Naive thymus-derived CD4-positive, alpha-beta T cell (primary cell): ENCODE measurements around the gene TMEM191C. TPM values are rescaled to one million over a fixed set of nuclear protein-coding genes. Genes with fewer than 3 reads are reported as not detected.
"Not testable (repeated sequence)": the region's sequence is repeated elsewhere in the genome, so short reads cannot be mapped to it uniquely, and the experiment has no call there.

Experiments used
- ATAC-seq: fragments of 150-1000 bp; cut with Tn5 transposase; 2 replicates; pipeline ENCODE4 v1.10.0; 2021; ENCODE audit warnings: mild to moderate bottlenecking, moderate library complexity
- CTCF ChIA-PET: fragments of 350-600 bp; sonication (Branson Sonifier 250); formaldehyde crosslinking; loops from one replicate; lab custom pipeline; 2021; ENCODE audit warnings: antibody characterized with exemption; lab: Charles Lee
- POLR2A ChIA-PET: fragments of 350-600 bp; sonication (Branson Sonifier 250); formaldehyde crosslinking; loops from one replicate; lab custom pipeline; 2021; ENCODE audit warnings: antibody characterized with exemption, inconsistent platforms; lab: Charles Lee
- DNase-seq, 9 donors: peaks; one replicate each; pipeline versions ENCODE4 v3.0.0 to v3.0.0-alpha.2; 2020 to 2022; ENCODE audit warnings: mixed read lengths in 1 of 9
- H3K27ac ChIP-seq: one replicate; pipeline ENCODE4 v1.7.0; 2013; ENCODE audit warnings: mild to moderate bottlenecking, low read depth, low read length, moderate library complexity
- H3K27me3 ChIP-seq, 2 donors: one replicate each; pipeline ENCODE4 v1.7.0; 2013; ENCODE audit warnings: low read length in 2 of 2, mild to moderate bottlenecking in 2 of 2, moderate library complexity in 2 of 2; ENCODE audit not compliant: control insufficient read depth in 2 of 2, insufficient read depth in 2 of 2
- H3K36me3 ChIP-seq, 3 experiments: 1 replicate in 2 of 3; 2 replicates in 1 of 3; pipeline ENCODE4 v1.7.0; 2013; ENCODE audit warnings: low read length in 3 of 3, mild to moderate bottlenecking in 3 of 3, moderate library complexity in 1 of 3; ENCODE audit not compliant: insufficient read depth in 3 of 3, control insufficient read depth in 2 of 3
- H3K4me1 ChIP-seq, 2 donors: one replicate each; pipeline ENCODE4 v1.7.0; 2013; ENCODE audit warnings: low read length in 2 of 2, mild to moderate bottlenecking in 2 of 2, moderate library complexity in 1 of 2; ENCODE audit not compliant: control insufficient read depth in 2 of 2, insufficient read depth in 2 of 2
- H3K4me3 ChIP-seq: 2 replicates; pipeline ENCODE4 v1.7.0; 2013; ENCODE audit warnings: mild to moderate bottlenecking, low read length
- H3K9me3 ChIP-seq, 3 experiments: 1 replicate in 2 of 3; 2 replicates in 1 of 3; pipeline ENCODE4 v1.7.0; 2013; ENCODE audit warnings: low read length in 3 of 3; ENCODE audit not compliant: control insufficient read depth in 2 of 3
- H3K27ac Mint-ChIP-seq, 9 donors: one replicate each; pipeline ENCODE4 v1.8.0; 2020 to 2022; ENCODE audit warnings: mixed read lengths in 9 of 9, mild to moderate bottlenecking in 8 of 9, moderate library complexity in 5 of 9, inconsistent platforms in 2 of 9
- H3K27me3 Mint-ChIP-seq, 5 donors: one replicate each; pipeline ENCODE4 v1.8.0; 2021 to 2022; ENCODE audit warnings: mixed read lengths in 5 of 5, mild to moderate bottlenecking in 1 of 5
- H3K36me3 Mint-ChIP-seq, 5 donors: one replicate each; pipeline ENCODE4 v1.8.0; 2020 to 2022; ENCODE audit warnings: mixed read lengths in 5 of 5, mild to moderate bottlenecking in 3 of 5, inconsistent platforms in 1 of 5
- H3K4me1 Mint-ChIP-seq, 7 donors: one replicate each; pipeline ENCODE4 v1.8.0; 2020 to 2022; ENCODE audit warnings: mixed read lengths in 7 of 7, mild to moderate bottlenecking in 3 of 7, inconsistent platforms in 1 of 7
- H3K4me3 Mint-ChIP-seq, 10 donors: one replicate each; pipeline ENCODE4 v1.8.0; 2020 to 2022; ENCODE audit warnings: mild to moderate bottlenecking in 10 of 10, mixed read lengths in 10 of 10, moderate library complexity in 6 of 10, inconsistent platforms in 2 of 10
- H3K9me3 Mint-ChIP-seq, 11 donors: one replicate each; pipeline ENCODE4 v1.8.0; 2020 to 2022; ENCODE audit warnings: mixed read lengths in 11 of 11, mild to moderate bottlenecking in 4 of 11, inconsistent platforms in 1 of 11, moderate library complexity in 1 of 11
- intact Hi-C, 2 donors: fragments of 100-400 bp; cut with micrococcal nuclease; formaldehyde crosslinking; loops; one replicate each; pipeline ENCODE4 v1.15.1; 2023
- polyA plus RNA-seq, 2 donors: library from polyadenylated mRNA; unstranded; fragments of 300-500 nt; fragmentation: Illumina TruSeq; gene quantifications; one replicate each; pipeline ENCODE4 v1.2.3, GENCODE V29; 2021
- total RNA-seq, 6 experiments: library from RNA in 5 of 6; stranded (reverse) in 5 of 6; gene quantifications; 1 replicate in 5 of 6; 2 replicates in 1 of 6; pipeline ENCODE4 v1.2.3 and lab custom pipeline; 2021 to 2026

Gene TMEM191C
- total RNA-seq: 1 to 10 TPM; 1.3 to 7.3 (median 3.7) TPM
- 1 to 10 TPM in 1 of 2 donors, under 1 TPM in 1; 0.51 to 2.3 TPM for polyA plus RNA-seq
- 1.2 reads per million for total RNA-seq (lab: John Stamatoyannopoulos, UW)

DNA sequence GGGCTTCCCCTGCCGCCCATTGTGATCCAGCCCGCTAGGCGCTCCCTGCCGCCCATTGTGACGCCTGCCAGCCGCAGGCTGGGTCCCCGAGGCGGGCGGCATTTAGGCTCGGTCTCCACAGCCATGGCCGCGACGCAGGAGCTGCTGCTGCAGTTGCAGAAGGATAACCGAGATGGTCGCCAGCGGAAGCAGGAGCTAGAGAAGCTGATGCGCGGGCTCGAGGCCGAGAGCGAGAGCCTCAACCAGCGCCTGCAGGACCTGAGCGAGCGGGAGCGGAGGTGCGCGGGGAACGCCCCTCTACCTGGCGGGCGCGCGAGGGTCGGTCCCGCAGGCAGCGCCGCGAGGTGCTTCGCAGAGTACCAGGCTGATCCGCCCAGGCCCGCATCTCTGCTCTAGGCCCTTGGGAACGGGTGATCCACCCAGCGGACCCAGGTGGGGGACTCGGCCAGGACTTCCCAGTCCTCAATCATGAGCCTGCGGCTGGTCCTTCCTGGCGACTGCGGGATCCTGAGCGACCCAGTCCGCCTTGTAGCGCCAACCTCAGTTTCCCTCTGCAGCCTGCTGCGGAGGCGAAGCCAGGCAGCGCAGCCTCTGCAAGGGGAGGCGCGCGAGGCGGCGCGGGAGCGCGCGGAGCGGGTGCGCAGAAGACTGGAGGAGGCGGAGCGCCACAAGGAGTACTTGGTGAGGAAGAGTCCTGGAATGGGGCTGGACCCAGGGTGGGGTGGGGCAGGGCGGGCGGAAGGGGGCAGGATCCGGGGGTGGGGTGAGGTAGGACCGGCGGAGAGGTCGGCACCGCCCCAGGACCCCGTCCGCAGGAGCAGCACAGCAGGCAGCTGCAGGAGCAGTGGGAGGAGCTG is at the start of gene TMEM191C:
Gene TMEM191C (plus strand): TSS at position 51 of the 857 bp plus-strand sequence. CDS start 73 bp downstream, at position 124.
- peak within 1 kb of the TSS; percentile 68 for H3K27ac ChIP-seq
- POLR2A ChIA-PET, H3K27me3 Mint-ChIP-seq, ATAC-seq, H3K9me3 ChIP-seq, H3K4me1 Mint-ChIP-seq, H3K36me3 ChIP-seq, intact Hi-C loops, H3K36me3 Mint-ChIP-seq, H3K4me1 ChIP-seq, CTCF ChIA-PET, H3K27me3 ChIP-seq, H3K9me3 Mint-ChIP-seq, H3K4me3 ChIP-seq: not testable (repeated sequence)
- DNase-seq: peak in 5 of 9 donors; percentile 8 to 19 (median 11)
- peak within 1 kb of the TSS; percentile 77 to 96 (median 90) for H3K4me3 Mint-ChIP-seq
- peak within 1 kb of the TSS; percentile 59 to 99 (median 95) for H3K27ac Mint-ChIP-seq

GRCh38 chr22:21417853-21418252 is 49.3 kb upstream of the TMEM191C start:
- H3K36me3 Mint-ChIP-seq, H3K36me3 ChIP-seq, H3K4me1 ChIP-seq, H3K27me3 Mint-ChIP-seq, H3K4me3 ChIP-seq, CTCF ChIA-PET, POLR2A ChIA-PET, H3K9me3 ChIP-seq, H3K4me1 Mint-ChIP-seq, ATAC-seq, intact Hi-C loops, H3K27ac ChIP-seq, H3K27me3 ChIP-seq, H3K9me3 Mint-ChIP-seq: not testable (repeated sequence)
- H3K4me3 Mint-ChIP-seq: peak overlapping the region in 5 of 10 donors; percentile 42 to 73 (median 59)
- peak in 1 of 9 donors; percentile 22 for DNase-seq
- peak overlapping the region in 1 of 9 donors; percentile 43 for H3K27ac Mint-ChIP-seq

GRCh38 chr22:21418974-21419638 is 48.1 kb upstream of the TMEM191C start:
- H3K27ac ChIP-seq, H3K4me3 ChIP-seq, H3K4me1 ChIP-seq, H3K27me3 ChIP-seq, H3K27me3 Mint-ChIP-seq, H3K36me3 ChIP-seq, CTCF ChIA-PET, H3K9me3 ChIP-seq, intact Hi-C loops, DNase-seq, H3K4me1 Mint-ChIP-seq, ATAC-seq, H3K27ac Mint-ChIP-seq, H3K9me3 Mint-ChIP-seq, H3K4me3 Mint-ChIP-seq, POLR2A ChIA-PET, H3K36me3 Mint-ChIP-seq: not testable (repeated sequence)

DNA sequence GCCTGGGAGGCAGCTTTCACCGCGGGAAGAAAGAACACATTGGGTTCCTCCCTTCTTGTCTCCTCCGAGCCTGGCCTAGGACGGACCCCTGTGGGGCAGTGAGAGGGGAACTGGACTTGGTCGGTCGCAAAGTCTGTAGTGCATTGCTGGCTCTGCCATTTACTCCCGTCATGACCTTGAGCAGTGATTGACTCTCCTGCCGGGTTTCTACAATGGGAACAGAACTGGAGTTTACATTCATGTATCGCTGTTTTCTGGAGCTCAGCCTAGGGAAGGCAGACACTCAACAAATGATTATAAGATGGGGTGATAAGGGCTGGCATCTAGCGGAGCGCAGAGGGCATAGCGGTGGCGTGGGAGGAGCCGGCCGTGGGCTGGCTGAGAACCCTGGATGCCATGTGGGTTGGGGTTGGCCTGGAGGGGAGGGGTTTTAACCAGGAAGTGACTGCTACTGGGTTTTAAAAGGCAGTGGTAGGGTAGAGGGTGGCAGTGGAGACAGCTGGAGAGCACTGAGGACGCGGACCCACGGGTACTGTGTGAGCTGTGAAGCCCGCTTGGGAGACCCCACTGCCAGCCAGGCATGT is 46.9 kb upstream of the TMEM191C start:
- H3K27ac ChIP-seq, intact Hi-C loops, H3K27me3 Mint-ChIP-seq, H3K36me3 ChIP-seq, H3K9me3 Mint-ChIP-seq, H3K4me3 Mint-ChIP-seq, H3K36me3 Mint-ChIP-seq, CTCF ChIA-PET, H3K4me1 Mint-ChIP-seq, H3K27ac Mint-ChIP-seq, POLR2A ChIA-PET, H3K27me3 ChIP-seq, H3K4me1 ChIP-seq, H3K4me3 ChIP-seq, H3K9me3 ChIP-seq: not testable (repeated sequence)
- DNase-seq: peak in 5 of 9 donors; percentile 9 to 26 (median 19)
- peak; percentile 85 for ATAC-seq

DNA sequence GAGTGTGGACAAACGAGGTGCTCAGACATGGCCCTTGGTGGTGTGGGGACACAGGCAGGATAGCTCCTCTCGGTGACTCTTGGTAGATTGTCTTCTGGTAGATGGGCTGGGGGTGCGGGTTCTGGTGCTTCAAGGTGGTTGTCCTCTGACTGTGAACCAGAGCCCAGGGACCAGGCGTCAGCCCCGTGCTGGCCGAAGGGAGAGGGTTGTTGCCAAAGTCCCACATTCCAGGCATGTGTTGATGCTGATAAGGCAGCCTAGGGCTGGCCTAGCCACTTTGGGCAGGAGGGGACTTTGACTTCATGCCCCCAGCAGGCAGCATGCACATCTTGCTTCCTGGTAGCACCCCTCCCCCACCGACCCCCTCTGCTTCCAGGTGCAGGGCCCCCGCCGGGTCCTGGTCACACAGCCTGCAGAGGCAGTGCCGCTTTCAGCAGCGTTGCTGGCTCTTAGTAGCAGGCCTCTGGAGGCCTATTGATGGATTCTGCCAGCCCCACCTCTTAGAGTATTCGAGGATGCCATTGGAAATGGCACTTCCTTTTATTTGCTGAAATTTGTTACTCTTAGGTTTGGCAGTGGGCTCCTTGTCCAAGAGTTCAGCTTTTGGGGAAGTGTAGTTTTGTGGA is 43.0 kb upstream of the TMEM191C start:
- H3K4me1 Mint-ChIP-seq, H3K9me3 ChIP-seq, H3K27me3 Mint-ChIP-seq, H3K4me3 Mint-ChIP-seq, H3K9me3 Mint-ChIP-seq, H3K36me3 ChIP-seq, H3K27me3 ChIP-seq, DNase-seq, intact Hi-C loops, POLR2A ChIA-PET, H3K27ac Mint-ChIP-seq, H3K36me3 Mint-ChIP-seq, CTCF ChIA-PET, H3K4me1 ChIP-seq, H3K4me3 ChIP-seq, H3K27ac ChIP-seq: not testable (repeated sequence)
- peak; percentile 16 for ATAC-seq

GRCh38 chr22:21434378-21435233 is 32.6 kb upstream of the TMEM191C start:
- intact Hi-C loops, CTCF ChIA-PET: not testable (repeated sequence)

More at GRCh38 chr22:21434378-21435233, 32.6 kb upstream of the TMEM191C start:
- H3K36me3 ChIP-seq, H3K4me3 Mint-ChIP-seq, DNase-seq, H3K27ac Mint-ChIP-seq, POLR2A ChIA-PET, H3K4me3 ChIP-seq, H3K9me3 Mint-ChIP-seq, H3K4me1 ChIP-seq, H3K36me3 Mint-ChIP-seq, H3K4me1 Mint-ChIP-seq, H3K27ac ChIP-seq, H3K9me3 ChIP-seq, H3K27me3 ChIP-seq, H3K27me3 Mint-ChIP-seq: not testable (repeated sequence)
- peak; percentile 85 for ATAC-seq
